GM04504 (cell line): ENCODE results near the gene ANKFY1.
"Not testable (repeated sequence)": the region's sequence is repeated elsewhere in the genome, so short reads cannot be mapped to it uniquely, and the experiment has no call there.

Experiments used
- DNase-seq: peaks from one replicate; pipeline ENCODE4 v3.0.0-alpha.2; 2012; ENCODE audit warnings: low read depth

The ANKFY1 gene

GRCh38 chr17:4261452-4261851 is 2.3 kb downstream of the ANKFY1 start:
- no peak for DNase-seq

- DNase-seq: no peak
These were observed 4.9 kb downstream of the ANKFY1 start for GRCh38 chr17:4258867-4259266.

GRCh38 chr17:4256952-4257351 is 6.8 kb downstream of the ANKFY1 start:
- no peak for DNase-seq

- not testable (repeated sequence) for DNase-seq
These were observed 8.5 kb downstream of the ANKFY1 start for GRCh38 chr17:4255271-4255670.

GRCh38 chr17:4250887-4251286 is 12.9 kb downstream of the ANKFY1 start:
- DNase-seq: no peak

- DNase-seq: no peak
These were observed 14.2 kb downstream of the ANKFY1 start for GRCh38 chr17:4249452-4250029.

- no peak for DNase-seq
These were observed 15.1 kb downstream of the ANKFY1 start for GRCh38 chr17:4248504-4249277.

GRCh38 chr17:4247971-4248388 is 15.8 kb downstream of the ANKFY1 start:
- DNase-seq: no peak

GRCh38 chr17:4247361-4247970 is 16.3 kb downstream of the ANKFY1 start:
- no peak for DNase-seq

- DNase-seq: no peak
These were observed 17.1 kb downstream of the ANKFY1 start for GRCh38 chr17:4246674-4247073.

- DNase-seq: no peak
These were observed 22.2 kb downstream of the ANKFY1 start for GRCh38 chr17:4241535-4241934.

- DNase-seq: no peak
These were observed 27.3 kb downstream of the ANKFY1 start for GRCh38 chr17:4236456-4236855.

- DNase-seq: no peak
These were observed 28.2 kb downstream of the ANKFY1 start for GRCh38 chr17:4235372-4236279.

- no peak for DNase-seq
These were observed 29.4 kb downstream of the ANKFY1 start for GRCh38 chr17:4234401-4234800.

- no peak for DNase-seq
These were observed 30.0 kb downstream of the ANKFY1 start for GRCh38 chr17:4233668-4234258.

- DNase-seq: peak; percentile 38
These were observed 31.5 kb downstream of the ANKFY1 start for GRCh38 chr17:4232168-4232813.

- DNase-seq: peak; percentile 98
These were observed 33.9 kb downstream of the ANKFY1 start for GRCh38 chr17:4229627-4230541.

- no peak for DNase-seq
These were observed 41.7 kb downstream of the ANKFY1 start for GRCh38 chr17:4221899-4222659.

GRCh38 chr17:4221163-4221562 is 42.6 kb downstream of the ANKFY1 start:
- no peak for DNase-seq

GRCh38 chr17:4220655-4221054 is 43.1 kb downstream of the ANKFY1 start:
- no peak for DNase-seq
